Measurements from ENCODE around the gene PHACTR3. TPM values are rescaled to one million over a fixed set of nuclear protein-coding genes. Genes with fewer than 3 reads are reported as not detected.

Gene PHACTR3
- total RNA-seq, 2 donors from 2014 or later = not detected

GRCh38 chr20:59808729-59809381 lies 204.5 kb downstream of the PHACTR3 start:
- Histone ChIP-seq H3K27ac (no peak overlapping the region), H3K4me3 (no peak overlapping the region)
- no peak for DNase-seq (ENCODE audit: low spot score)

DNA sequence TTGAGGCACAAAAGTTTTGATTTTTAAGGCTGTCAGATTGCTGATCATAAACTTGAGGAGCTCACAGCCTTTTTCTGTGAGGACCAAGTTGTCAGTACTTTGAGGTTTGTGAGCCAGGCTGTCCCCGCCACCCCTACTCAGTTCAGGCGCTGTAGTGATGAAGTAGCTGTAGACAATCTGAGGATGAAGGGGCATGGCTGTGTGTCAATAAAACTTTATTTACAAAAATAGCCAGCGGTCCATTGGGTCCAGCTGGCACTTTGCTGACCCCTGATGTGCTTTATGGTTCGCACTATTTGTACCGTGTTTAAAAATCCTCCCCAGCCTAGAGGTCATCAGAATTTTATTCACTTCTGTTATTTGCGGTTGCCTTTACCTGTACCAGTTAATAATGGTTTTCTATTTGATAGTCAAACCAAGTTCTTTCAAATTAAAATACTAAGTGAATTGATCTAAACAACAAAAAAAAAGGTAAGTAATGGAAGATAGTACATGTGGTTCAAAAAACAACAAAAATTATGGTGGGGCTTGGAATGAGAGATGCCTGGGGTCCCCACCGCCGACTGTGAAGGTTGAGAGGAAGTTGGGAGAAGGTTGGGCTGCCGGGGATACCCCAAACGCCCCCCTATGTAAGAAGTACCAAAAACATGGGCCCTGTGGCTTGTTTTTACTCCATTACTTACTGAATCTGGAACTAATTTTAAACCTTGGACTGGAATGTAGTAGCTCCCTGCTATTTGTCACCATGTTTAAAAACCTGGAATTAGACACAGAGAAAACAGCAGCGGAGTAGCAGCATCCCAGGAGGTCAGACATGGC lies 205.5 kb downstream of the PHACTR3 start:
- no peak overlapping the region for H3K27ac ChIP-seq
- no peaks in the 10 kb centered on the region for H3K4me1 ChIP-seq (ENCODE audit: control insufficient read depth in 1 of 2, low read depth in 2 of 2)
- no peak for TF ChIP-seq CTCF (IDR thresholded peaks at IDR 0.05)
- H3K36me3 ChIP-seq = no peaks in the 10 kb centered on the region
- H3K9me3 ChIP-seq = no peaks in the 10 kb centered on the region
- DNase-seq (ENCODE audit: low spot score) (no peak), ATAC-seq (ENCODE audit: insufficient number of reproducible peaks, low FRiP score, low read depth) (no peak)
- no peak overlapping the region for H3K4me3 ChIP-seq
- H3K27me3 ChIP-seq (replicated peaks; ENCODE audit: insufficient read depth) = no peaks in the 10 kb centered on the region

More at GRCh38 chr20:59808729-59809381, 204.5 kb downstream of the PHACTR3 start:
- no peak for TF ChIP-seq CTCF (IDR thresholded peaks at IDR 0.05)
- H3K4me1 ChIP-seq (ENCODE audit: control insufficient read depth in 1 of 2, low read depth in 2 of 2) = no peaks in the 10 kb centered on the region
- H3K36me3 ChIP-seq = no peaks in the 10 kb centered on the region
- no peaks in the 10 kb centered on the region for H3K9me3 ChIP-seq
- no peaks in the 10 kb centered on the region for H3K27me3 ChIP-seq (replicated peaks; ENCODE audit: insufficient read depth)
- ATAC-seq (ENCODE audit: insufficient number of reproducible peaks, low FRiP score, low read depth) = no peak

GRCh38 chr20:59810449-59811187 lies 206.3 kb downstream of the PHACTR3 start:
- Histone ChIP-seq H3K4me1 (ENCODE audit: control insufficient read depth in 1 of 2, low read depth in 2 of 2) (no peaks in the 10 kb centered on the region), H3K27me3 (replicated peaks; ENCODE audit: insufficient read depth) (no peaks in the 10 kb centered on the region), H3K4me3 (no peak overlapping the region), H3K36me3 (no peaks in the 10 kb centered on the region), H3K9me3 (no peaks in the 10 kb centered on the region), H3K27ac (no peak overlapping the region)
- TF ChIP-seq CTCF (IDR thresholded peaks at IDR 0.05) = no peak
- no peak for ATAC-seq (ENCODE audit: insufficient number of reproducible peaks, low FRiP score, low read depth)
- DNase-seq (ENCODE audit: low spot score) = no peak

GRCh38 chr20:59811681-59812171 lies 207.4 kb downstream of the PHACTR3 start:
- H3K36me3 ChIP-seq = no peaks in the 10 kb centered on the region
- ATAC-seq (ENCODE audit: insufficient number of reproducible peaks, low FRiP score, low read depth) = no peak
- no peak overlapping the region for H3K4me3 ChIP-seq
- TF ChIP-seq CTCF (IDR thresholded peaks at IDR 0.05) = no peak
- DNase-seq (ENCODE audit: low spot score) = no peak
- H3K9me3 ChIP-seq = no peaks in the 10 kb centered on the region
- H3K4me1 ChIP-seq (ENCODE audit: control insufficient read depth in 1 of 2, low read depth in 2 of 2) = no peaks in the 10 kb centered on the region
- H3K27me3 ChIP-seq (replicated peaks; ENCODE audit: insufficient read depth) = no peaks in the 10 kb centered on the region
- H3K27ac ChIP-seq = no peak overlapping the region
